ENCODE measurements around the gene DLX3. TPM values are rescaled to one million over a fixed set of nuclear protein-coding genes. Genes with fewer than 3 reads are reported as not detected.

Gene DLX3
- total RNA-seq, 2 donors from 2014 or later = not detected

- H3K4me1 ChIP-seq = peaks cover 33% of the 10 kb centered on the region
These were observed 28.3 kb downstream of the DLX3 start for GRCh38 chr17:49966767-49967166.

GRCh38 chr17:49965524-49965909, 29.5 kb downstream of the DLX3 start:
- intact Hi-C loops (cut with DNase I) = no loop called here
- Histone ChIP-seq H3K4me3 (no peak overlapping the region), H3K27ac (no peak overlapping the region), H3K36me3 (replicated peaks in 1 of 2; ENCODE audit: insufficient read depth in 1 of 2, low read depth in 2 of 2) (no peaks in the 10 kb centered on the region), H3K9me3 (no peaks in the 10 kb centered on the region), H3K27me3 (peaks cover 0 to 38% of the 10 kb centered on the region in 2 donors), H3K4me1 (peaks cover 28% of the 10 kb centered on the region)
- 5 to 7% methylated on average over 12 to 16 of the region's 16 CpGs for WGBS, 2 donors
- ATAC-seq (no peak), DNase-seq (no peak)
- no peak for TF ChIP-seq POLR2A (IDR thresholded peaks at IDR 0.05)
- no peak for TF ChIP-seq CTCF (IDR thresholded peaks at IDR 0.05)

More at GRCh38 chr17:49966767-49967166, 28.3 kb downstream of the DLX3 start:
- no peaks in the 10 kb centered on the region for H3K9me3 ChIP-seq
- H3K36me3 ChIP-seq (replicated peaks in 1 of 2; ENCODE audit: insufficient read depth in 1 of 2, low read depth in 2 of 2) = no peaks in the 10 kb centered on the region
- TF ChIP-seq CTCF (IDR thresholded peaks at IDR 0.05) (no peak), POLR2A (IDR thresholded peaks at IDR 0.05) (no peak)
- ATAC-seq (no peak), DNase-seq (no peak)
- H3K27me3 ChIP-seq = peaks cover 0 to 46% of the 10 kb centered on the region in 2 donors
- WGBS, 2 donors = 22 to 32% methylated on average over 3 of the region's 3 CpGs
- H3K27ac ChIP-seq = no peak overlapping the region
- intact Hi-C loops (cut with DNase I) = no loop called here
- no peak overlapping the region for H3K4me3 ChIP-seq

- 6 to 11% methylated on average over 21 to 52 of the region's 52 CpGs for WGBS, 2 donors
- intact Hi-C loops (cut with DNase I) = no loop called here
- no peak for DNase-seq
- Histone ChIP-seq H3K4me1 (peaks cover 28% of the 10 kb centered on the region), H3K27me3 (peaks cover 0 to 38% of the 10 kb centered on the region in 2 donors), H3K36me3 (replicated peaks in 1 of 2; ENCODE audit: insufficient read depth in 1 of 2, low read depth in 2 of 2) (no peaks in the 10 kb centered on the region), H3K27ac (no peak overlapping the region), H3K4me3 (no peak overlapping the region), H3K9me3 (no peaks in the 10 kb centered on the region)
- no peak for ATAC-seq
- TF ChIP-seq POLR2A (IDR thresholded peaks at IDR 0.05) (no peak), CTCF (IDR thresholded peaks at IDR 0.05) (no peak)
These were observed 30.1 kb downstream of the DLX3 start for GRCh38 chr17:49964769-49965523.

- peaks cover 0 to 35% of the 10 kb centered on the region in 2 donors for H3K27me3 ChIP-seq
- ATAC-seq = no peak
- no peak overlapping the region for H3K27ac ChIP-seq
- H3K4me3 ChIP-seq = no peak overlapping the region
- WGBS, 2 donors = 9 to 13% methylated on average over 17 to 18 of the region's 18 CpGs
- no peaks in the 10 kb centered on the region for H3K36me3 ChIP-seq (replicated peaks in 1 of 2; ENCODE audit: insufficient read depth in 1 of 2, low read depth in 2 of 2)
- intact Hi-C loops (cut with DNase I) = no loop called here
- peaks cover 26% of the 10 kb centered on the region for H3K4me1 ChIP-seq
- no peaks in the 10 kb centered on the region for H3K9me3 ChIP-seq
- DNase-seq = no peak
- TF ChIP-seq CTCF (IDR thresholded peaks at IDR 0.05) = no peak
- TF ChIP-seq POLR2A (IDR thresholded peaks at IDR 0.05) = no peak
These were observed 30.7 kb downstream of the DLX3 start for GRCh38 chr17:49964303-49964768.

All from body of pancreas (tissue), 4 donors.